Activated CD4-positive, alpha-beta T cell treated with anti-CD3 and anti-CD28 coated beads for 36 hours (primary cell): ENCODE data around the gene TIAM2. TPM values are rescaled to one million over a fixed set of nuclear protein-coding genes. Genes with fewer than 3 reads are reported as not detected.
A peak's percentile ranks its signal among the peaks of the same experiment; 100 is the strongest.

Experiments
- ATAC-seq: fragments of 200-7000 bp; cut with Tn5 transposase; one replicate; pipeline ENCODE4 v1.10.0; 2021; ENCODE audit warnings: mild to moderate bottlenecking, moderate library complexity
- CTCF ChIA-PET: fragments of 350-600 bp; sonication (Branson Sonifier 250); formaldehyde crosslinking; loops from one replicate; lab custom pipeline; 2021; ENCODE audit warnings: antibody characterized with exemption; lab: Charles Lee
- POLR2A ChIA-PET: fragments of 350-600 bp; sonication (Branson Sonifier 250); formaldehyde crosslinking; loops from one replicate; lab custom pipeline; 2021; ENCODE audit warnings: antibody characterized with exemption, inconsistent platforms; lab: Charles Lee
- DNase-seq: peaks from one replicate; pipeline ENCODE4 v3.0.0-alpha.2; 2020
- H3K27ac Mint-ChIP-seq: one replicate; pipeline ENCODE4 v1.8.0; 2021; ENCODE audit warnings: mixed read lengths
- H3K27me3 Mint-ChIP-seq: one replicate; pipeline ENCODE4 v1.8.0; 2021; ENCODE audit warnings: mixed read lengths
- H3K36me3 Mint-ChIP-seq: one replicate; pipeline ENCODE4 v1.8.0; 2021; ENCODE audit warnings: low read depth, mixed read lengths
- H3K4me1 Mint-ChIP-seq: one replicate; pipeline ENCODE4 v1.8.0; 2021; ENCODE audit warnings: mixed read lengths
- H3K4me3 Mint-ChIP-seq: one replicate; pipeline ENCODE4 v1.8.0; 2021; ENCODE audit warnings: mild to moderate bottlenecking, moderate library complexity, mixed read lengths
- H3K9me3 Mint-ChIP-seq: one replicate; pipeline ENCODE4 v1.8.0; 2021; ENCODE audit warnings: low read depth, mixed read lengths
- intact Hi-C, 2 experiments: fragments of 100-400 bp; cut with DNase I in 1 of 2; cut with micrococcal nuclease in 1 of 2; formaldehyde crosslinking; loops; one replicate each; pipeline versions ENCODE4 v1.14.2 to v1.15.1; 2022 to 2024; cut with DNase I, micrococcal nuclease
- total RNA-seq, 2 experiments: library from RNA; stranded (reverse); gene quantifications; one replicate each; pipeline ENCODE4 v1.2.3, GENCODE V29; 2021

Gene TIAM2
- total RNA-seq, 2 experiments from 2014 or later: 10.4 to 12.0 TPM

GRCh38 chr6:155187994-155188706 is 193.0 kb downstream of the TIAM2 start:
- H3K27ac Mint-ChIP-seq: peak overlapping the region; percentile 13
- ChIA-PET POLR2A (no interaction called here), CTCF (interaction anchor here (0.8 to 2.0 kb wide), 3 partner anchors 10 to 58 kb away, joined by 3 to 10 read pairs (median 6); no protein-coding TSS in a partner anchor)
- H3K4me3 Mint-ChIP-seq: no peak overlapping the region
- no peaks in the 10 kb centered on the region for H3K9me3 Mint-ChIP-seq
- DNase-seq (no peak), ATAC-seq (no peak)
- peaks cover 5% of the 10 kb centered on the region for H3K36me3 Mint-ChIP-seq
- intact Hi-C loops: loop anchor here (5.0 to 10.0 kb wide), 2 partner anchors 334 to 337 kb away; no protein-coding TSS in a partner anchor
- peaks cover 49% of the 10 kb centered on the region for H3K4me1 Mint-ChIP-seq
- H3K27me3 Mint-ChIP-seq: no peaks in the 10 kb centered on the region

DNA sequence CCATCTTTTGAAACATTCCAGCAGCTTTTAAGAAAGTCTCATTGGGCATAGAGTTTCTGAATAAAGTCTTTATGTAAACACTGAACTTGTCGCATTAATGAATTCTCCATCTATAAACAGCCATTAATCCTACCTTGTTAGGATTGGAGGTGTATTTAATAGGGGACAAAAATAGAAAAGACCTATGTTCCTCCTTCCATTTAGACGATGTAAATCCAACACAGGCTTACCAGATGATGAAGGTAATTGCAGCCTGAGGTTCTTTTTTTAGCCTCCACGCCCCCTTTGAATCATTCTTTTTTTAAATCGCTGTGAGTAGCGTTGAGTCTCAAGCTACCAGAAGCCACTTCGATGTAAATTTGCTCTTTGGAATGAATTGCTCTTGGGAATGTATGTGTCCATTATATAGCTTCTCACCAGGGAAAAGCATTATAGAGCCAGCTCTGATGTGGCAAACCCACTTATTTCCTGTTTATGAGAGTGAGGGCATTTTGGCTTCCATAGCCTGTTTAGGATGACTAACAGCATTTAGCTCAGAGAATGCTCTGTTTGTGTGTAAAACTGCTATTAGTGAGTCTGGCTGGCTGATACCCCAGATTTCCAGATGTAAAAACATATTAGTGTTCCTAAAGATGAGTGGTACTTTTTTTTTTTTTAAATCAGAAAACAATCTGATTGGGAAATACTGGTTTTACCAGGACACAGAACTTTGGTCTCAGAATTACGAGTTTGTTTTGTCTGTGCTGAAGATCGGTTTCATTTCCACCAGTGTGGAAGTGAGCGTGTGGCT is 193.8 kb downstream of the TIAM2 start:
- no peaks in the 10 kb centered on the region for H3K27me3 Mint-ChIP-seq
- H3K4me1 Mint-ChIP-seq: peaks cover 48% of the 10 kb centered on the region
- ChIA-PET POLR2A (no interaction called here), CTCF (interaction anchor here (0.6 to 1.9 kb wide), 7 partner anchors 12 to 505 kb away, joined by 3 to 7 read pairs (median 3); no protein-coding TSS in a partner anchor)
- H3K36me3 Mint-ChIP-seq: peaks cover 5% of the 10 kb centered on the region
- no peak overlapping the region for H3K4me3 Mint-ChIP-seq
- no peak for DNase-seq
- intact Hi-C loops: loop anchor here (5.0 to 10.0 kb wide), 2 partner anchors 333 to 336 kb away; no protein-coding TSS in a partner anchor
- ATAC-seq: peak; percentile 16
- peak overlapping the region; percentile 55 for H3K27ac Mint-ChIP-seq
- no peaks in the 10 kb centered on the region for H3K9me3 Mint-ChIP-seq

DNA sequence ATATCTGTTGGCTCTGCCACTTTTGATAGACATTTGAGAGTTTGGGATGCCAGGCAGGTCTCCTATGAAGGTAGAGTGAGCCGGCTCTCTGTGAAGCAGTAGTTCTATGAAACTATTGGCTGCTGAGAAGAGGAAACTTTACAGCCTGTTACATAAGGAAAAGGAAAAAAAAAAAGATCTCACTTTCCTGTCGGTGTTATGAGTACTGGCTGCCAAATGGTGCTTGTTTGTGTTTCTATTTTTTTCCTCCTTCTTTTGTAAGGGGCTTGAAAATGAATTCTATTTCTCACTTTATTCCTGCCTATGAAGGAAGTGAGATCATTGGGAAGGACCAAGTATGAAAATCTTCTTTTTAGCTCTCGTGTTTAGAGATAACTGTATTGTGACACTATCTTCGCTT is 195.6 kb downstream of the TIAM2 start:
- Mint-ChIP-seq H3K4me1 (peaks cover 45% of the 10 kb centered on the region), H3K4me3 (no peak overlapping the region), H3K27me3 (no peaks in the 10 kb centered on the region), H3K36me3 (peaks cover 5% of the 10 kb centered on the region), H3K9me3 (no peaks in the 10 kb centered on the region), H3K27ac (no peak overlapping the region)
- DNase-seq (no peak), ATAC-seq (no peak)
- intact Hi-C loops: no loop called here
- CTCF ChIA-PET: no interaction called here
- POLR2A ChIA-PET: no interaction called here

DNA sequence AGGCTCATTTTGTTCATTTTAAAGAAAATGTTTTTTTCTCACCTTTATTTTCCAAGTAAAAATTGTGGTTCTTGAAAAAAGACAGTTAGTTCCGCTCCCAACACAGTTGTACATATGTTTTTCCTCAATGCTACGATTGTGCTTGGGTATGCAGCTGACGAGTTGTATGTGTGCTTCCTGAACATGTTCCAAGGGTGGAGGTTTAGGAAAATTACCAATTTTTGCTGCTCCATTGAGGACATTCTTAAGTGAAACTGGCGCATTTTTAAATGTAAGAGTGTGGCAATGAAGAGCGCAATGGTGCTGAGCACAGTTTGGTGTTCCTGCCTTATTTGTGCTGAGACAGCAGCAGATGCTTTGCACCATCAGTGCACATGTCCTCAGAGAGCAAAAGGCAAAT is 198.4 kb downstream of the TIAM2 start:
- Mint-ChIP-seq H3K4me1 (peaks cover 19% of the 10 kb centered on the region), H3K27ac (no peak overlapping the region), H3K4me3 (no peak overlapping the region), H3K27me3 (peaks cover 2% of the 10 kb centered on the region), H3K36me3 (peaks cover 5% of the 10 kb centered on the region), H3K9me3 (peaks cover 7% of the 10 kb centered on the region)
- intact Hi-C loops: no loop called here
- ATAC-seq: no peak
- DNase-seq: no peak
- ChIA-PET POLR2A (no interaction called here), CTCF (no interaction called here)

DNA sequence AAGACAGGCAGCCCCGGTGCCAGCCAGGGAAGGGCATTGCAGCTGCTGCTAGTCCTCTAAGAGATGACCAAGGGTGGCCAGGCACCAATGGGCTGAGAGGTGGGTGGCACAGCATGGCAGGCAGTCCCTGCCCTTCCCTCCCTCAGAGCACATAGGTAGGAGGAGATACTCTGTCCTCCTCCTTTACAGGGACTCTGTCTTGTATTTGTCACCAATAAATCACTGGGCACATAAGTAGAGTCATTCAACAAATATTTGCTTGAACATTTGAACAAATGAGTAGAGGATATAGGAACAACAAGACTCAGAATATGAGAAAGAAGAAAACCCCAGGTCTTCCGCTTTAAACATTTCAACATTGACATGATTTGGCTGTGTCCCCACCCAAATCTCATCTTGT is 199.3 kb downstream of the TIAM2 start:
- Mint-ChIP-seq H3K27me3 (peaks cover 2% of the 10 kb centered on the region), H3K9me3 (peaks cover 7% of the 10 kb centered on the region), H3K4me3 (no peak overlapping the region), H3K27ac (no peak overlapping the region), H3K4me1 (peaks cover 10% of the 10 kb centered on the region), H3K36me3 (peaks cover 5% of the 10 kb centered on the region)
- ATAC-seq (no peak), DNase-seq (no peak)
- ChIA-PET POLR2A (no interaction called here), CTCF (no interaction called here)
- intact Hi-C loops: no loop called here

DNA sequence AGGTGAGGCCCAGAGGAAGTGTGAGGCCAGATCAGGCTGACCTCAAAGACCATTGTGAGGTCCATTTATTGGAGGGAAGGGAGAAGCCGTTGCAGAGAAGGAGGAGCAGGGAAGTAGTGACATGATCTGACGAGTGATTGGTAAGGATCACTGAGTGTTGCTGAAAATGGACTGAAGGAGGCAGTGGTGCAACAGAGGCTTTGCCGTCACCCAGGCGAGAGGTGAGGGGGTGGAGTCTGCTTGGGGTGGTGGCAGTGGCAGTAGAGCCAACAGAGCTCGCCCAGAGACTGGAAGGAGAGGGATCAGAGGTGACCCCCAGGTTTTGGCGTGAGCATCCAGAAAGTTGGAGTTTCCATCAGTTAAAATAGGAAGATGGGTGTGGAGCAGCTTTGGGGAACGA is 200.8 kb downstream of the TIAM2 start:
- Mint-ChIP-seq H3K4me1 (peaks cover 1% of the 10 kb centered on the region), H3K27ac (no peak overlapping the region), H3K4me3 (no peak overlapping the region), H3K36me3 (peaks cover 2% of the 10 kb centered on the region), H3K9me3 (peaks cover 9% of the 10 kb centered on the region), H3K27me3 (peaks cover 7% of the 10 kb centered on the region)
- CTCF ChIA-PET: no interaction called here
- POLR2A ChIA-PET: no interaction called here
- intact Hi-C loops: no loop called here
- ATAC-seq (no peak), DNase-seq (peak; percentile 16)

DNA sequence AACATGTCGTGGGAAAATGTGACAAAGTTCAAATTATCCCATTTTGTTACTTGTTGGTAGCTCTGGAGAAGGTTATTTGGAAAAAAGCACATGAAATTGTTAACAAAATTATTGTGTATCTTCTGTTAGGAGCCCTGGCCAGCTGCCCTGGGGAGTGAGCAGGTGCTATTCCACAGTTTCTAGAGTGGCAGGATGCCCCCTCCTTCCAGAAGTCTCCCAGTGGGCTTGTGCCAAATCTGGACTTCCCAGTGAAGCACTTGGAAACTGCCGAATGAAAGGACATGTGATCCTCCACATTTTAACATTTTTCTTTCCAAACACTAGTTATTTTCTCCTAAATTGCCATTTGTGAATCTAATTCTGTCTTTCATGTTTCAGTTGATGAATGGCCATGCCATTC is 201.8 kb downstream of the TIAM2 start:
- CTCF ChIA-PET: interaction anchor here (0.7 kb wide), 1 partner anchor 521 kb away, joined by 4 read pairs; no protein-coding TSS in a partner anchor
- no peak overlapping the region for H3K27ac Mint-ChIP-seq
- intact Hi-C loops: no loop called here
- peaks cover 2% of the 10 kb centered on the region for H3K36me3 Mint-ChIP-seq
- H3K4me3 Mint-ChIP-seq: no peak overlapping the region
- peaks cover 7% of the 10 kb centered on the region for H3K27me3 Mint-ChIP-seq
- ATAC-seq: no peak
- DNase-seq: no peak
- POLR2A ChIA-PET: no interaction called here
- H3K9me3 Mint-ChIP-seq: peaks cover 10% of the 10 kb centered on the region
- peaks cover 3% of the 10 kb centered on the region for H3K4me1 Mint-ChIP-seq

DNA sequence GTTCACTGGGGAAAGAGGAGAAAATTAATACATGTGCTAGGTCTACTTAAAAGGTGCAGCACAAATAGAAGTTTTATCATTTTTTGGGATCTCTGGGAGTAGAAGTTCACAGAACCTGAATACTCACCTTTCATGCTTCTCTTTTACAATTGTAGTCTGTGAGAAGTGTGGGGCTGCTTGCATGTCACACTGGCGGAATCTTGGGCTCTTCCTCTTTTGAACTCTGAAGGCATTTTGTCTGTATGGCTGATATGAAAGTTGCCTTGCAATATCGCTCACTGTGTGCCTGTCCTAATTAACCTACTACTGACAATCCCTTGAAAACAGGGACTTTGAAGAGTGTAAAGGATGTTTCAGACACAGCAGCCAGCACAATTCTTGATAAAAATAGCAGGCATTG is 202.8 kb downstream of the TIAM2 start:
- Mint-ChIP-seq H3K9me3 (peaks cover 10% of the 10 kb centered on the region), H3K27ac (no peak overlapping the region), H3K4me3 (no peak overlapping the region), H3K36me3 (peaks cover 2% of the 10 kb centered on the region), H3K27me3 (peaks cover 7% of the 10 kb centered on the region), H3K4me1 (peaks cover 3% of the 10 kb centered on the region)
- no peak for DNase-seq
- ChIA-PET CTCF (interaction anchor here (0.8 kb wide), 1 partner anchor 59 kb away, joined by 3 read pairs; no protein-coding TSS in a partner anchor), POLR2A (no interaction called here)
- ATAC-seq: no peak
- intact Hi-C loops: no loop called here

DNA sequence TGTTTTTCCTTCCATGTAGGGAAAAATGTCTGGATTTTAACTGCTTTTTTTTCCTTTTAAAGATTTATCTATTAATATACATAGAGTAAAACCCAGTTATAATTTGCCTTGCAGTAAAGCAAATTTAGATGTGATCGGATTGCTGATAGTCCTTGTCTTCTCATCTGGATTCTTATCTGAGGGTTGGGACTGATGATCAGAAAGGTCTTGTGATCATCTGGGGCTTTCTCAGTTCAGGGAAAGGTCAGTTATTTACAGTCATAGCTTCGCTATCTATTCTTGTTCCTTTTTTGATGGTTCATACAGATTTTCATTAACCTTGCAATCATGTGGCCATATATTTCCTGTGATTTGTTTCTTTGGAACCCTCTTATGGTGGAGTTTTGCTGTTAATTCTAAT is 204.9 kb downstream of the TIAM2 start:
- H3K4me3 Mint-ChIP-seq: no peak overlapping the region
- H3K9me3 Mint-ChIP-seq: peaks cover 10% of the 10 kb centered on the region
- ChIA-PET POLR2A (no interaction called here), CTCF (no interaction called here)
- H3K27ac Mint-ChIP-seq: no peak overlapping the region
- intact Hi-C loops: no loop called here
- H3K36me3 Mint-ChIP-seq: peaks cover 2% of the 10 kb centered on the region
- ATAC-seq (no peak), DNase-seq (no peak)
- peaks cover 7% of the 10 kb centered on the region for H3K27me3 Mint-ChIP-seq
- peaks cover 3% of the 10 kb centered on the region for H3K4me1 Mint-ChIP-seq

- no peak overlapping the region for H3K4me3 Mint-ChIP-seq
- DNase-seq: no peak
- intact Hi-C loops: no loop called here
- H3K9me3 Mint-ChIP-seq: peaks cover 10% of the 10 kb centered on the region
- ChIA-PET CTCF (no interaction called here), POLR2A (no interaction called here)
- peaks cover 3% of the 10 kb centered on the region for H3K4me1 Mint-ChIP-seq
- H3K27me3 Mint-ChIP-seq: peaks cover 5% of the 10 kb centered on the region
- no peak overlapping the region for H3K27ac Mint-ChIP-seq
- H3K36me3 Mint-ChIP-seq: peaks cover 2% of the 10 kb centered on the region
- no peak for ATAC-seq
These were observed 206.5 kb downstream of the TIAM2 start for GRCh38 chr6:155201461-155202226.

DNA sequence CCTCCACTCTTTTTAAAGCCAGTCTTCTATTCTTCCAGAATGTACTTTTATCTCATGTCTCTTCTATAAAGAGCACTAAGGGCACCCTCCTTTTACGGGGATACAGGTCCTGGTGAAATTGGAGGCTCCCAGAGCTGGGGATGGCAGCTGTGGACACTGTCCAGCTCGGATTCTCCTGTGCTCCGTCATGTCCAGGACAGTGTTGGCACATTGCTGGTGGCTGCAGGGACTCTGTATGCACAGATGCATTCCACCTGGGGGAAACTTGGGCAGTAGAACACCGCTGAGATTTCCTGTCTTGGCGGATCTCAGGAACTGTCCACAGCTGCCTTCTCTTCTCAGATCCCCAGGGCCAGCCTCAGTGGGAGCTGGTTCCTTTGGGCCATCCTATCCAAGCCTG is 212.1 kb downstream of the TIAM2 start:
- DNase-seq: no peak
- Mint-ChIP-seq H3K4me3 (no peak overlapping the region), H3K27me3 (no peaks in the 10 kb centered on the region), H3K4me1 (no peaks in the 10 kb centered on the region), H3K9me3 (no peaks in the 10 kb centered on the region), H3K36me3 (peaks cover 5% of the 10 kb centered on the region), H3K27ac (no peak overlapping the region)
- intact Hi-C loops: no loop called here
- ChIA-PET POLR2A (no interaction called here), CTCF (no interaction called here)
- no peak for ATAC-seq
